Measurements from ENCODE around the gene GPC5.
A peak's percentile ranks its signal among the peaks of the same experiment; 100 is the strongest.
"Not testable (repeated sequence)": the region's sequence is repeated elsewhere in the genome, so short reads cannot be mapped to it uniquely, and the experiment has no call there.

GPC5 gene

GRCh38 chr13:92516878-92517277 is 1118.5 kb downstream of the GPC5 start:
- DNase-seq, result not testable (repeated sequence)

- not testable (repeated sequence) for DNase-seq
These were observed 1120.2 kb downstream of the GPC5 start for GRCh38 chr13:92518622-92519021.

- DNase-seq, result no peak
These were observed 1131.9 kb downstream of the GPC5 start for GRCh38 chr13:92530364-92530763.

GRCh38 chr13:92535222-92536006 is 1137.0 kb downstream of the GPC5 start:
- DNase-seq, result no peak

GRCh38 chr13:92537471-92537870 is 1139.0 kb downstream of the GPC5 start:
- DNase-seq, result no peak

- no peak for DNase-seq
These were observed 1139.7 kb downstream of the GPC5 start for GRCh38 chr13:92538164-92538563.

- DNase-seq, result not testable (repeated sequence)
These were observed 1140.7 kb downstream of the GPC5 start for GRCh38 chr13:92539148-92539547.

GRCh38 chr13:92547266-92547665 is 1148.8 kb downstream of the GPC5 start:
- DNase-seq, result no peak

GRCh38 chr13:92549276-92549675 is 1150.9 kb downstream of the GPC5 start:
- no peak for DNase-seq

GRCh38 chr13:92553470-92554114 is 1155.2 kb downstream of the GPC5 start:
- DNase-seq, result no peak

GRCh38 chr13:92560883-92561282 is 1162.5 kb downstream of the GPC5 start:
- DNase-seq, result peak; percentile 31

GRCh38 chr13:92564942-92565341 is 1166.5 kb downstream of the GPC5 start:
- DNase-seq, result no peak

GRCh38 chr13:92566767-92567166 is 1168.3 kb downstream of the GPC5 start:
- DNase-seq, result no peak

- no peak for DNase-seq
These were observed 1173.8 kb downstream of the GPC5 start for GRCh38 chr13:92572190-92572589.

- no peak for DNase-seq
These were observed 1175.1 kb downstream of the GPC5 start for GRCh38 chr13:92573467-92574057.

GRCh38 chr13:92574499-92574898 is 1176.1 kb downstream of the GPC5 start:
- no peak for DNase-seq

- DNase-seq, result no peak
These were observed 1177.4 kb downstream of the GPC5 start for GRCh38 chr13:92575777-92576176.

GRCh38 chr13:92578358-92578757 is 1179.9 kb downstream of the GPC5 start:
- no peak for DNase-seq

GRCh38 chr13:92589955-92590354 is 1191.5 kb downstream of the GPC5 start:
- DNase-seq, result no peak

GRCh38 chr13:92590503-92590908 is 1192.1 kb downstream of the GPC5 start:
- DNase-seq, result no peak

- DNase-seq, result no peak
These were observed 1192.7 kb downstream of the GPC5 start for GRCh38 chr13:92591117-92591516.

- no peak for DNase-seq
These were observed 1194.3 kb downstream of the GPC5 start for GRCh38 chr13:92592757-92593156.

GRCh38 chr13:92602560-92602959 is 1204.1 kb downstream of the GPC5 start:
- no peak for DNase-seq

GRCh38 chr13:92609376-92609775 is 1211.0 kb downstream of the GPC5 start:
- DNase-seq, result no peak
